SK-N-SH treated with all-trans-retinoic acid at 6 μM for 48 hours (cell line): ENCODE measurements around the gene ABCA9.

ENCODE experiments used
- ARNTL ChIP-seq: fragments of 450-650 bp; formaldehyde crosslinking; IDR thresholded peaks from 2 replicates; pipeline ENCODE4 v1.5.0; 2020; ENCODE audit warnings: low read depth, mild to moderate bottlenecking, moderate library complexity, borderline replicate concordance
- ESRRG ChIP-seq: fragments of 250-450 bp; sonication (Bioruptor Pico); IDR thresholded peaks from 2 replicates; pipeline ENCODE4 v1.6.1; 2021; ENCODE audit warnings: mild to moderate bottlenecking
- ISL1 ChIP-seq: fragments of 250-450 bp; sonication (Bioruptor Pico); IDR thresholded peaks from 2 replicates; pipeline ENCODE4 v2.1.2; 2022; ENCODE audit warnings: mild to moderate bottlenecking, moderate library complexity
- ZFP3 ChIP-seq: fragments of 250-450 bp; sonication (Bioruptor Pico); IDR thresholded peaks from 2 replicates; pipeline ENCODE4 v1.5.0; 2020; ENCODE audit warnings: mild to moderate bottlenecking, moderate library complexity
- ZFP30 ChIP-seq: fragments of 450-650 bp; formaldehyde crosslinking; IDR thresholded peaks from 2 replicates; pipeline ENCODE4 v1.5.0; 2022; ENCODE audit warnings: mild to moderate bottlenecking, moderate library complexity

DNA sequence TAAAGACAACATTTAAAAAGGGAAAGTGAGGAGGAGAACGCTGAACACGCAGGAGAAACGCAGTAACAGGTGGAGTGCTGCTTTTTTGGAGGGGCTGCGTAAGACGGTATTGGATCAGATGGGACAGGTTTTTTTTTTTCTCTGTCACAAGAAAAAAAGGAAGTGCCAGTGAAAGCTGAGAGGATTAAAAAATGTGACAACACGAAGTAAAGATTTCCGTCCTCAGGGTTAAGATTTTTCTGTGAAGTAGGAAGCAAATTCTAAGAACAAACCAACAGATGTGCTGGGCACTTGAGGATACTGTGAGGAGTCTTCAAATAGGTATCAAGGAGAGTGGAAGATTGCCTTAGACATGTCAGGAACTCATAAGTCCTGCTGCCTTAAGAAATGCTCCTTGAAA is 5.8 kb upstream of the ABCA9 start:
- no peak for TF ChIP-seq ISL1 (CRISPR knock-in tag)
- no peak for TF ChIP-seq ZFP3 (CRISPR knock-in tag)
- TF ChIP-seq ARNTL (CRISPR knock-in tag) = no peak
- no peak for TF ChIP-seq ZFP30 (CRISPR knock-in tag)
- no peak for TF ChIP-seq ESRRG
